Right renal pelvis (tissue), 4 donors: ENCODE results near the gene TIMM21. TPM values are rescaled to one million over a fixed set of nuclear protein-coding genes. Genes with fewer than 3 reads are reported as not detected.

Experiments
- DNase-seq, 4 donors: peaks; one replicate each; pipeline ENCODE4 v3.0.0-alpha.2; 2013; ENCODE audit warnings: low read depth in 4 of 4, low spot score in 3 of 4, missing footprints in 1 of 4
- polyA plus RNA-seq, 4 donors: library from polyadenylated mRNA; unstranded; fragments of 120-200 nt; gene quantifications; one replicate each; pipeline ENCODE4 v1.2.1, GENCODE V29; 2013; ENCODE audit not compliant: insufficient read length in 4 of 4

Gene TIMM21, protein sequence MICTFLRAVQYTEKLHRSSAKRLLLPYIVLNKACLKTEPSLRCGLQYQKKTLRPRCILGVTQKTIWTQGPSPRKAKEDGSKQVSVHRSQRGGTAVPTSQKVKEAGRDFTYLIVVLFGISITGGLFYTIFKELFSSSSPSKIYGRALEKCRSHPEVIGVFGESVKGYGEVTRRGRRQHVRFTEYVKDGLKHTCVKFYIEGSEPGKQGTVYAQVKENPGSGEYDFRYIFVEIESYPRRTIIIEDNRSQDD
- 10 to 100 TPM; 63.6 to 75.6 (median 68.0) TPM for polyA plus RNA-seq

- DNase-seq: peak; percentile 90 to 95 (median 93)
Observed at GRCh38 chr18:74147779-74148542, at the start of gene TIMM21, which contains the start of gene FBXO15. TIMM21 (plus strand) TSS chr18:74148523; CDS start chr18:74148809, 286 bp downstream. FBXO15 (minus strand) TSS chr18:74147834; CDS start chr18:74147785, 49 bp downstream.

GRCh38 chr18:74108460-74108859 lies 39.9 kb upstream of the TIMM21 start:
- no peak for DNase-seq

DNA sequence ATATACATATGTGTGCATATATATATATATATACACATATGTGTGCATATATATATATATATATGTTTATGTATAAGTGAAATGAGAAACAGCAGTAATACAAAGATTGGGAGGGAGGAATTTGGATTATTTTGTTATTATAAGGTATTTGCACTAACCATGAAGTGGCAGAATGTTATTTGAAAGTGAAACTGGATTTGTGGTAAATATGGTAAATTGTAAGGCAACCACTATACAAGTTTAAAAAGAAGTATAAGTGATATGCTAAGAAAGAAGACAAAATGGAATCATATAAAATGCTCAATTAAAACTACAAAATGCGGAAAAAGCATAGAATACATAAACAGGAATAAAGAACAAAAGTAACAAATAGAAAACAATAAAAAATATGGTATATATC lies 38.2 kb upstream of the TIMM21 start:
- DNase-seq: no peak

- no peak for DNase-seq
Observed at GRCh38 chr18:74110976-74111375, 37.3 kb upstream of the TIMM21 start.

GRCh38 chr18:74113711-74114110 lies 34.6 kb upstream of the TIMM21 start:
- DNase-seq: no peak

GRCh38 chr18:74114116-74114515 lies 34.2 kb upstream of the TIMM21 start:
- no peak for DNase-seq

DNA sequence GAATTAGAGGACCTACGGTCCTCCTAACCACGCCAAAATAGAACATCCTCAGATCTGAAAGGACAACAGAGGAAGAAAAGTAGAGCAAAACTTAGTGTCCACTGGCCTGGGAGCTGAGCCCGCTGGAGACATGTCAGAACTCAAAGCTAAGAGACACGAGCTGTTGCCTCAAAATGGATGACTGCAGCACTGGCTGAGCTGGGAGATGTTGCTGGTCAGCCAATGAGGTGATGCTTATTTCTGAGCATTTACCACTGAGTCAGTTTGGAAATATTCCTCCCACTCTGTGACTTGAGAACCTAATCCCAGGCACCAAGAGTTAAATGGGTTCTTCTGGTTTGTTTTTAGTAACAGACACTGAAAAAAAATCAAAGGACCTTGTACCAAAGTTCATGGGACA lies 33.3 kb upstream of the TIMM21 start:
- DNase-seq: no peak

GRCh38 chr18:74116633-74117554 lies 31.4 kb upstream of the TIMM21 start:
- peak in 3 of 4 donors; percentile 7 to 20 (median 17) for DNase-seq

GRCh38 chr18:74123200-74123599 lies 25.1 kb upstream of the TIMM21 start:
- DNase-seq: no peak

DNA sequence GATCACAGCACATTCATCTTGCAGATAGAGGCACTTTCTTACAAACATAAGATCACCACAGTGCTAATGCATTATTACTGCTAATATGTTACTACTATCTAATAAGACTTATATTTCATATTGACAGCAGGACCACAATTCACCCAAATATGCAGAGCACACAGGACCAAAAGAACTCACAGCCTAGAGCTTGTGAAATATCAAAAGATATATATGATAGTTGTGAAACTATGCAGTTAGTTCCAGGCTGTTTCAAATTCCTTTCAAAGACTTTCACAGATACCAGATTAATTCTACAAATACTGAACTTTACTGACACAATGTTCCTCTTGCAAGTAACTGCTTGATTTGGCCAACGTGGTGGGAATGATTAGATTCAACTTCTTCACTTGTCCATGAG lies 23.7 kb upstream of the TIMM21 start:
- no peak for DNase-seq

DNA sequence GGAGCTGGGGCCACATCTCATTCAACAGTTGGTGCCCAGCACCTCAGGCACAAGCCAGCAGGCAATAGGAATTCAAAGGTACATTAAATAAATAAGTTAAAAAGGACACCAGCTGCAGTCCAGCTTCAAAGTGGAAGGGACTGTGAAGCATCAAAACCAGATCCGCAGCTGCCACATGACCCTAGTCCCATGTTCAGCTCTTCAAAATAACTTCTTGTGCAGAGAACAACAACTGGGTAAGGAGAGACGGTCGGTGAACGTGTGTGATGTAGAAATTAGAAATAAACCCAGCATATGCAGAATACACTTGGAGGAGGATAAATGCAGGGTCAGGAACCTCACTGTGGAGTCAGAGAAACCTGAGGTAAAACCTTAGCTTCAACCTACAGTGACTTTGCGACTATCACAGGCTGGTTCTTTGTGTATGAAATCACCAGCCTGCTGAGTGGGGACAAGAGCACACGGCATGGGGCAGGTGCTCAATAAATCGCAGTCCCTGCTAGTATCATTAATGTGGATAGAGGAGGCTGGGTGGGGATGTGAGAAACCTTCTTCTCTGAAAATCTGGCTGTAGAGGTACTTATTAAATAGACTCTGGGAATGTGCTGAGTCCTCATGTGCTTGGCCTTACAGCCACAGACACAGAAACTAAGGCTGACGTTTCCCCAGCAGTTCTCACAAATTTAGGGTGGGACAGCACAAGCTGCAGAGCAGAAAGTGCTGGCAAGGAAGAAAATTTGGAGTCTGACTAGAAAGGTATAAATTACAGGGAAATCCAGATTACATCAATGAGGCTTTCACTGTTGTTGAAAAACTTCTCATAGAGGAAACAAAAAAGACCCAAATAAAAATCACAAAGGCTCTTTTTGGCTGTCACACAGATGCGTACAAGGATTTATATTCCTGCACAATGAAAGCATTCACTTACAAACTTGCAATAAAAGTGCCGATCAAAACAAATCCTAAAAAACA lies 21.4 kb upstream of the TIMM21 start:
- no peak for DNase-seq

- DNase-seq: no peak
Observed at GRCh38 chr18:74128159-74128558, 20.2 kb upstream of the TIMM21 start.

- DNase-seq: no peak
Observed at GRCh38 chr18:74131124-74131523, 17.2 kb upstream of the TIMM21 start.

DNA sequence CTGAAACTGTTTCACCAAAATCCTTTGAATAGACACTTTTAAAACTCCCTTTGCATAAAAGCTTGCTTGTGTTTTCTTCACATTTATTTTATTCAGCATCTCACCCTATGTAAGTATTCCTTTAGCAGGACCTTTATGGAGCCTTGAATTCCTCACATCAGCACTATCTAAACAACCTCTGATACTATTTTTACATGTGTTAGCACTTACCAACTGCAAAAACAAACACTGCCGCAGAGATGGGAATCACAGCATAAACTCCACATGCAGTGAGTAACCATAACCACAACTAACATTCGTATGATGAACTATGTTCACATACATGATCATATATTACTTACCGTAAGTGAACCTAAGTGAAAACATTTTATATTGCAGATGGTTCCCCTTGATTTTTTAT lies 16.1 kb upstream of the TIMM21 start:
- DNase-seq: no peak

DNA sequence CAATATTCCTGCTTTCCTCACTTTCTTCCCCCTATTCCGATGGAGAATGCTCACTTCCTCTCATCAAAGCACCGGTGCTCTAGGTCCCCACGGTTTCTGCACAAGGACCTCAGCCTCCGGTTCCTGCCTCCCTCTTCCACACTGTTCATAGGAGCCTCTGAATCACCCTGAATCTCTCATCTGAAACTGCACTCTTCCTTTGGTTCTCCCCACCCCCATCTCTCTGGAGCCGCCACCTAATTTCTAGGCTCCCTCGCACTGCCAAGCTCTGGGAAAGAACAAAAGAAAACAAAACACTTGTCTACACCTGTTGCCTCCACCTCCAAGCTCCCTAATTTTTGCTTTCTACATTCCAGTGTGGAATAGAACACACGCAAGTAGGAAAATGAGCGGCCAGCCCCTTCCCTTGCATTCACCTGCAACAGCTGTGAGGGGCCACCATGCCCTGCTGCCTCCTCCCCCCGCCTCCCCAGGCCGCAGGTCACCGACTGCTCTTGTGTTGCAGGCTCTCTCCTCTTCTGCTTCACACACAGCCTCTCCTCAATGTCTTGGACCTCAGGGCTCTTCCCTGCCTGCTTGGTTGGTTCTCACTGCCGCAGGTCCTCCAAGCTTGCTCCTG lies 10.3 kb upstream of the TIMM21 start:
- no peak for DNase-seq

DNA sequence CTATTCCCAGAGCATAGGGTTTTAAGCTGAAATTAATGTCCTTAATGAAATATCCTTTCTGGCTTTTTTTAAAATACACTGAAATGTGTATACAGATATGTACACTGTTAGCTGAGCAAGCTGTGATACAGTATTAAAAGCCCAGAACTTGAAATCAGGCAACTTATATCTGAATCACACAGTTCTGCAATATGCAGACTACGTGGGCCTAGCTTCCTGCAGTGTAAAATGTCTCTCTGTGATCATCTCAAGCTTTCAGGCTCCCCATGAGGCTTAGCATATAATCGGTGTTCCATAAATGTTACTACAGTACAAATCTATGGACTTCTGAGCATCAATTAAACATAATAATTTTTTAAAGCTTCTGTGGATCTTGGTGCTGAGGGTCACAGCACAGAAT lies 8.9 kb upstream of the TIMM21 start:
- no peak for DNase-seq

DNA sequence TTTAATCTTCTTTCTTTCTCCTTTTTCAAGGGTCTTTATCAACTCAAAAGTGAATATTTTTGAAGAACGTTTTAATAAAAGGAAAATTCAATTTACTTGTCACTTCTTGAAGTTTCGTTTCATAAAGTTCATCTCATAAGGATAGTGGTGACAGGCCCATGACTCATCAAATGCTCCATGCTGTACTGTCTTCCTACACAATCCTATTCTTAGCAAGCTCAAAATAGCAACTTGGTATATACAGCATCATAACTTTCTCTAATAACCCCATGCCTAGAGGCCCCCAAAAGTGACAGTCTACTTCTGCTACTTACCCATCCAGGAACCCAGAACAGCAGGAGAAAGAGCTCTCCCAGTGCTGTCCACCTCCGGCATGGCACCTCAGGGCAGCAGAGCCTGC lies 8.4 kb upstream of the TIMM21 start:
- DNase-seq: no peak

DNA sequence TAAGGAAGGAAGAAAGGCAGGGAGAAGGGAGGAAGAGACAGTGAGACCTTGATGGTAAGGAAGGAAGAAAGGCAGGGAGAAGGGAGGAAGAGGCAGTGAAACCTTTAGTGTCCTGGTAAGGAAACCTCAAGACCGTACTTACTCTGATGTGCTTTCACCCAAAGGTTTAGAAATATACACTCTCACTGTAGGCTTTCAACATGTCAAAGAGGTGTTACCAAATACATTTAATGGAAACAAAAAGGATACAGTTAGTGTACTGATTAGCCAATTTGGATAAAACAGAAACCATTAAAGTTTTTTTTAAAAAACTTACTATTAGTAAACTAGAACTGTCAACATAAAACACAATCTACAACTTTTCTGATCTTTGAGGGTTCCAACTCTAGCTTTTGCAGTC lies 7.7 kb upstream of the TIMM21 start:
- DNase-seq: no peak

- DNase-seq: no peak
Observed at GRCh38 chr18:74141667-74142066, 6.7 kb upstream of the TIMM21 start.
